Mucosa of descending colon (tissue), 3 donors: Measurements from ENCODE around the gene FKBP5. TPM values are rescaled to one million over a fixed set of nuclear protein-coding genes. Genes with fewer than 3 reads are reported as not detected.

Source experiments
- ATAC-seq: fragments of 200-7000 bp; cut with Tn5 transposase; one replicate; pipeline ENCODE4 v1.9.1; 2020; ENCODE audit warnings: mild to moderate bottlenecking, moderate library complexity
- DNase-seq, 3 donors: peaks; one replicate each; pipeline ENCODE4 v3.0.0-alpha.2; 2020
- H3K36me3 ChIP-seq: fragments of 200-600 bp; one replicate; pipeline ENCODE4 v1.8.0; 2021; ENCODE audit warnings: low read depth, mild to moderate bottlenecking
- H3K4me1 ChIP-seq: fragments of 200-600 bp; one replicate; pipeline ENCODE4 v1.8.0; 2021; ENCODE audit warnings: low read depth, mild to moderate bottlenecking
- H3K4me3 ChIP-seq: fragments of 200-600 bp; one replicate; pipeline ENCODE4 v1.8.0; 2021; ENCODE audit warnings: mild to moderate bottlenecking
- H3K9me3 ChIP-seq: fragments of 200-600 bp; one replicate; pipeline ENCODE4 v1.8.0; 2021; ENCODE audit warnings: mild to moderate bottlenecking
- intact Hi-C, 2 donors: fragments of 100-400 bp; cut with DNase I in 1 of 2; cut with micrococcal nuclease in 1 of 2; formaldehyde crosslinking; loops; one replicate each; pipeline versions ENCODE4 v1.11.0 to v1.11.1; 2022; cut with DNase I, micrococcal nuclease
- total RNA-seq, 3 donors: library from RNA; stranded (reverse); fragmentation: NEBNext Ultra II Directional in 2 of 3; extraction: Animal tissue kit (Norgen Biotek cat#: 25700) in 2 of 3; gene quantifications; one replicate each; pipeline versions ENCODE4 v1.2.1 to v1.2.4, GENCODE V29; 2021 to 2023
- TF ChIP-seq, protein P1 (sequence below): fragments of 200-600 bp; IDR thresholded peaks from one replicate; pipeline ENCODE4 v1.8.0; 2022; ENCODE audit warnings: antibody characterized with exemption, mild to moderate bottlenecking
- donor health status: DM: no; HTN: no; CAD: no; lungs with moderate emphysema.
- donor health status: DM: no; HTN: no; CAD: no.
- donor health status: DM: no; HTN: yes; CAD: no.

Gene FKBP5
- total RNA-seq, 3 donors from 2014 or later, result 22.1 to 174 (median 150) TPM

- intact Hi-C loops, result no loop called here
- no peaks in the 10 kb centered on the region for H3K36me3 ChIP-seq
- H3K9me3 ChIP-seq, result no peaks in the 10 kb centered on the region
- no peak for ATAC-seq
- H3K4me3 ChIP-seq, result no peak overlapping the region
- H3K4me1 ChIP-seq, result peaks cover 6% of the 10 kb centered on the region
- DNase-seq, result no peak
- TF ChIP-seq, protein P1, sequence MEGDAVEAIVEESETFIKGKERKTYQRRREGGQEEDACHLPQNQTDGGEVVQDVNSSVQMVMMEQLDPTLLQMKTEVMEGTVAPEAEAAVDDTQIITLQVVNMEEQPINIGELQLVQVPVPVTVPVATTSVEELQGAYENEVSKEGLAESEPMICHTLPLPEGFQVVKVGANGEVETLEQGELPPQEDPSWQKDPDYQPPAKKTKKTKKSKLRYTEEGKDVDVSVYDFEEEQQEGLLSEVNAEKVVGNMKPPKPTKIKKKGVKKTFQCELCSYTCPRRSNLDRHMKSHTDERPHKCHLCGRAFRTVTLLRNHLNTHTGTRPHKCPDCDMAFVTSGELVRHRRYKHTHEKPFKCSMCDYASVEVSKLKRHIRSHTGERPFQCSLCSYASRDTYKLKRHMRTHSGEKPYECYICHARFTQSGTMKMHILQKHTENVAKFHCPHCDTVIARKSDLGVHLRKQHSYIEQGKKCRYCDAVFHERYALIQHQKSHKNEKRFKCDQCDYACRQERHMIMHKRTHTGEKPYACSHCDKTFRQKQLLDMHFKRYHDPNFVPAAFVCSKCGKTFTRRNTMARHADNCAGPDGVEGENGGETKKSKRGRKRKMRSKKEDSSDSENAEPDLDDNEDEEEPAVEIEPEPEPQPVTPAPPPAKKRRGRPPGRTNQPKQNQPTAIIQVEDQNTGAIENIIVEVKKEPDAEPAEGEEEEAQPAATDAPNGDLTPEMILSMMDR, result no peak
Measured at GRCh38 chr6:35607517-35608233, 81.0 kb downstream of the FKBP5 start.

DNA sequence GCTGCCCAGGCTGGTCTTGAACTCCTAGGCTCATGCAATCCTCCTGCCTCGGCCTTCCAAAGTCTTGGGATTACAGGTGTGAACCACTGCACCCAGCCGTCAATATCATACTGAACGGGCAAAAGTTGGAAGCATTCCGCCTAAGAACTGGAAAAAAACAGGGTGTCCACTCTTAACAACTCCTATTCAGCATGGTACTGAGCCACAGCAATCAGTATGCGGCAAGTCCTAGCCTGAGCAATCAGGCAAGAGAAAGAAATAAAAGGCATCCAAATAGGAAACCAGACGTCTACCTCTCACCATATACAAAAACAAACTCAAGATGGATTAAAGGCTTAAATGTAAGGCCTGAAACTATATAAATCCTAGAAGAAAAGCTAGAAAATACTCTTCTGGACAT is 83.1 kb downstream of the FKBP5 start:
- DNase-seq, result no peak
- H3K36me3 ChIP-seq, result no peaks in the 10 kb centered on the region
- peaks cover 6% of the 10 kb centered on the region for H3K4me1 ChIP-seq
- intact Hi-C loops, result no loop called here
- ATAC-seq, result no peak
- TF ChIP-seq, protein P1, result no peak
- no peak overlapping the region for H3K4me3 ChIP-seq
- no peaks in the 10 kb centered on the region for H3K9me3 ChIP-seq

GRCh38 chr6:35603326-35604202 is 85.2 kb downstream of the FKBP5 start:
- DNase-seq (no peak), ATAC-seq (no peak)
- Histone ChIP-seq H3K36me3 (no peaks in the 10 kb centered on the region), H3K9me3 (no peaks in the 10 kb centered on the region), H3K4me3 (no peak overlapping the region), H3K4me1 (peaks cover 11% of the 10 kb centered on the region)
- TF ChIP-seq, protein P1, result no peak
- intact Hi-C loops, result no loop called here

DNA sequence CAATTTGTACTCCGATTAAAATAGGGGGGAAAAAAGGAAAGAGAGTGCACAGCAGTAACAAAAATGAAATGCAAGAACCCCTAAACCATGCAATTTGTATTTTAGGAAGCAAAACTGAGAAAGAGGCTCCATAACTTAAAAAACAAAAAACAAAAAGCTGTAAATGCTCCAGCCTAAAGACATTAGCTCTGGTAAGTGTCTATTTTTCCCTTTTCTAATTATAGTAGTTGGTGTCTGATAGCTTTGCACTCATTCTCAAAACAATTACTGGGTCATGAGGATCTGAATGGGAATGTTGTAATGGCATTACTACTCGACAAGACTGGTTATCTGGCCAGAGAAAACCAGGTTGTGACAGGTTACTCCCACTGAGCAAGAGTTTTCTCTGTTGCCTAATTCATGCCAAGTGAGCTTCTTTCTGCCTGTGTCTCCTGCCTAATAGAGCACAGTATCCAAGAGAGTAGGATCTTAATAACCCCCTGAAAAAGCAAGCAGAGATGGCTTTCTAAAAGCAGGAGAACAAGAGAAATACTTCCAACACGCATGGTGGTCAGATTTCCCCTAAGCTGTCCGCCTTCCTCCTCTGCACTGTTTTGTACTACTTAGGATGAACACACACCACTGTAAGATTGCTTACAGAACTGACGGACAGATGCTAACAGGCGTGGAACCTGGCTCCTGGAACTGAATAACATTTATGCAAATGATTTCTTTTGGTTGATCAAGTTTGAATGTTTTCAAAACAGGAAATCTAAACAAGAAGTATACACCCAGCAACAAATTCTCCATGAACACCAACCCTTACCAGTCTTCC is 86.4 kb downstream of the FKBP5 start:
- Histone ChIP-seq H3K9me3 (no peaks in the 10 kb centered on the region), H3K36me3 (no peaks in the 10 kb centered on the region), H3K4me3 (no peak overlapping the region), H3K4me1 (peaks cover 11% of the 10 kb centered on the region)
- peak; percentile 49 for ATAC-seq
- TF ChIP-seq, protein P1, result no peak
- DNase-seq, result no peak
- intact Hi-C loops, result no loop called here

DNA sequence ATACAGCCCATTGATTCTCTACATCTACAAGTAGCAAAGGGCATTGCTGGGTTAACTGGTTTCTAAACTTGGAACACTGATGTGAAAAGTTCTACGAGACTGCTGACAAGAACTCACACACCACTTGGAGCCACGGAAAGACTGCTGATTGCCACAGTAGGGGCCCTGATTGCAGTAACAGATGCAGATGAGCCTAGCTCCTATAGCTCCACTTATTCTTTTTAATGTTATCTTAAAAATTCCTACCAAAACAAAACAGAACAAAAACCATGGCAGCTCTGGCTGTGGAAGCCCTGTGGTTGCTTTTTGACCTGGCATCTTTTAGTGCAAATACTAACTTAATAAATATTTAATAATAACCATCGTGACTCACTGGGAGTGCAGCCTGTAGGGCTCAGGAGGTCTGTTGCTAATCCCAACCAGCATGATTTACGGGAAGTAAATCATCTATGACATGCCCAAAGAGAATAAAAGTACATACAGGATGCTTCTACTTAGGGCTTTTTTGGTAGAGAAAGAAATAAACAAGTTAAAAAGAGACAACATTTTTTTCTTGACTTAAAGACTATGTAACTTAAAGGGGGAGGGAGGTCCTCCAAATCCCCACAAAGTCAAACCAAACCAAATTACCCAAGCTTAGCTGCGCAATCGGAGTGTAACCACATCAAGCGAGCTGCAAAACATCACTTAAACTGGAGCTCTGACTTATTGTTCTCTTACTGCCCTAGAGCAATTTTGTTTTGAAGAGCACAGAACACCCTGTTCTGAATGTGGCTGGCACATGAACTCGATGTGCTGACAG is 87.2 kb downstream of the FKBP5 start:
- Histone ChIP-seq H3K36me3 (no peaks in the 10 kb centered on the region), H3K4me1 (peaks cover 11% of the 10 kb centered on the region), H3K9me3 (no peaks in the 10 kb centered on the region), H3K4me3 (no peak overlapping the region)
- ATAC-seq (peak; percentile 84), DNase-seq (peak in 1 of 3 donors; percentile 35)
- TF ChIP-seq, protein P1, result no peak
- intact Hi-C loops, result no loop called here
